CD4-positive, alpha-beta T cell (primary cell): ENCODE data around the gene SNN. TPM values are rescaled to one million over a fixed set of nuclear protein-coding genes. Genes with fewer than 3 reads are reported as not detected.

Source experiments
- ATAC-seq: fragments of 200-7000 bp; cut with Tn5 transposase; one replicate; pipeline ENCODE4 v1.10.0; 2022; ENCODE audit warnings: mild to moderate bottlenecking; ENCODE audit not compliant: poor library complexity
- CTCF ChIA-PET: fragments of 350-600 bp; sonication (Branson Sonifier 250); formaldehyde crosslinking; loops from one replicate; lab custom pipeline; 2021; ENCODE audit warnings: antibody characterized with exemption, inconsistent platforms; lab: Charles Lee
- POLR2A ChIA-PET: fragments of 350-600 bp; sonication (Branson Sonifier 250); formaldehyde crosslinking; loops from one replicate; lab custom pipeline; 2021; ENCODE audit warnings: antibody characterized with exemption, inconsistent platforms; lab: Charles Lee
- DNase-seq, 14 experiments: peaks; one replicate each; pipeline ENCODE4 v3.0.0-alpha.2; 2013 to 2020; ENCODE audit warnings: mixed read lengths in 2 of 14
- H3K27ac ChIP-seq, 2 donors: one replicate each; pipeline versions ENCODE4 v1.5.1 to v1.7.0; 2013; ENCODE audit warnings: low read length in 2 of 2, low read depth in 1 of 2, mild to moderate bottlenecking in 1 of 2
- H3K27me3 ChIP-seq, 2 experiments: 1 replicate in 1 of 2; 2 replicates in 1 of 2; pipeline versions ENCODE4 v1.6.1 to v1.7.0; 2013; ENCODE audit warnings: low read length in 2 of 2, control low read depth in 1 of 2, mild to moderate bottlenecking in 1 of 2, moderate library complexity in 1 of 2; ENCODE audit not compliant: insufficient read depth in 2 of 2, control insufficient read depth in 1 of 2
- H3K36me3 ChIP-seq: one replicate; pipeline ENCODE4 v1.6.1; 2013; ENCODE audit warnings: low read length, control low read depth; ENCODE audit not compliant: insufficient read depth
- H3K4me1 ChIP-seq: one replicate; pipeline ENCODE4 v1.6.1; 2013; ENCODE audit warnings: low read length, control low read depth; ENCODE audit not compliant: insufficient read depth
- H3K4me3 ChIP-seq: one replicate; pipeline ENCODE4 v1.5.1; 2013; ENCODE audit warnings: mild to moderate bottlenecking, low read length, moderate library complexity
- H3K9me3 ChIP-seq, 2 experiments: 1 replicate in 1 of 2; 2 replicates in 1 of 2; pipeline versions ENCODE4 v1.6.1 to v1.7.0; 2013; ENCODE audit warnings: low read length in 2 of 2, mild to moderate bottlenecking in 2 of 2, control low read depth in 1 of 2, moderate library complexity in 1 of 2; ENCODE audit not compliant: control insufficient read depth in 1 of 2, insufficient read depth in 1 of 2
- H3K27ac Mint-ChIP-seq: one replicate; pipeline ENCODE4 v1.8.0; 2020; ENCODE audit warnings: mixed read lengths
- H3K27me3 Mint-ChIP-seq: one replicate; pipeline ENCODE4 v1.8.0; 2021; ENCODE audit warnings: mixed read lengths
- H3K36me3 Mint-ChIP-seq: one replicate; pipeline ENCODE4 v1.8.0; 2021; ENCODE audit warnings: low read depth, mixed read lengths
- H3K4me1 Mint-ChIP-seq: one replicate; pipeline ENCODE4 v1.8.0; 2021; ENCODE audit warnings: low read depth, mixed read lengths
- H3K4me3 Mint-ChIP-seq: one replicate; pipeline ENCODE4 v1.8.0; 2020; ENCODE audit warnings: mild to moderate bottlenecking, mixed read lengths
- H3K9me3 Mint-ChIP-seq: one replicate; pipeline ENCODE4 v1.8.0; 2020; ENCODE audit warnings: mixed read lengths
- CTCF ChIP-seq: fragments of 200-600 bp; IDR thresholded peaks from one replicate; pipeline ENCODE4 v1.8.0; 2022; ENCODE audit warnings: antibody characterized with exemption, mild to moderate bottlenecking
- intact Hi-C, 2 experiments: fragments of 100-400 bp; cut with DNase I in 1 of 2; cut with micrococcal nuclease in 1 of 2; formaldehyde crosslinking; loops; one replicate each; pipeline versions ENCODE4 v1.15.1 to v1.9.0; 2023 to 2025; cut with DNase I, micrococcal nuclease
- total RNA-seq, 174 experiments: library from RNA in 2 of 174; stranded (reverse) in 2 of 174; gene quantifications; one replicate each; pipeline ENCODE4 v1.2.3 and lab custom pipeline; 2021 to 2026

The SNN gene
- total RNA-seq, 2 experiments from 2014 or later = 76.3 to 79.7 TPM

GRCh38 chr16:11691235-11691634, 23.0 kb downstream of the SNN start:
- CTCF ChIA-PET = interaction anchor here (4.7 kb wide), 1 partner anchor 159 kb away, joined by 14 read pairs; no protein-coding TSS in a partner anchor
- Mint-ChIP-seq H3K36me3 (peaks cover 100% of the 10 kb centered on the region), H3K27ac (peak overlapping the region; percentile 65), H3K4me3 (no peak overlapping the region), H3K27me3 (no peaks in the 10 kb centered on the region), H3K9me3 (no peaks in the 10 kb centered on the region), H3K4me1 (peaks cover 47% of the 10 kb centered on the region)
- TF ChIP-seq CTCF = no peak
- Histone ChIP-seq H3K27ac (no peak overlapping the region), H3K9me3 (no peaks in the 10 kb centered on the region), H3K27me3 (no peaks in the 10 kb centered on the region), H3K4me3 (no peak overlapping the region), H3K36me3 (peaks cover 71% of the 10 kb centered on the region), H3K4me1 (peaks cover 6% of the 10 kb centered on the region)
- POLR2A ChIA-PET = interaction anchor here (1.6 kb wide), 1 partner anchor 22 kb away, joined by 4 read pairs; no protein-coding TSS in a partner anchor
- no peak for DNase-seq
- no peak for ATAC-seq
- intact Hi-C loops = no loop called here

DNA sequence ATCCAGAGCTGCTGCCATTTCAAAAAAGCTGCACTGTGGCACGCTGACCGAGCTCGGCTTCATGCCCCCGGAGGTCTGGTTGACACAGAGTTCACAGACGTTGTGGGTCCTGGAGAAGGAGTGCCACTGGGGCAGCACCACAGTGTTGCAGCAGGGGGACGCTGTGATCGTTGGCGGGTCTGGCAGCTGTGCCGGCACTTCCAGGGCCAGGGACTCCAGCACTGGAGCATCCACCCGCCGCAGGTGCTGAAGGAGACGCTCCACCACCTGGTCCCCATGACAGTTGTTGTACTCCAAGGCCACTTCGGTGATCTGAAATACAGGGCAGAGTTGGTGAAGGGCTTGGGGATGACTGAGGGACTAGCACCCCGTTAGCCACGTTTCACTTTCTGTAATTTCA, 23.5 kb downstream of the SNN start:
- no peaks in the 10 kb centered on the region for H3K27me3 ChIP-seq
- ChIA-PET CTCF (interaction anchor here (4.7 kb wide), 1 partner anchor 160 kb away, joined by 14 read pairs; no protein-coding TSS in a partner anchor), POLR2A (interaction anchor here (1.6 kb wide), 1 partner anchor 23 kb away, joined by 4 read pairs; no protein-coding TSS in a partner anchor)
- Mint-ChIP-seq H3K36me3 (peaks cover 100% of the 10 kb centered on the region), H3K4me3 (no peak overlapping the region), H3K27ac (no peak overlapping the region), H3K4me1 (peaks cover 53% of the 10 kb centered on the region), H3K9me3 (no peaks in the 10 kb centered on the region), H3K27me3 (no peaks in the 10 kb centered on the region)
- ATAC-seq (no peak), DNase-seq (no peak)
- no peak for TF ChIP-seq CTCF
- H3K27ac ChIP-seq = no peak overlapping the region
- peaks cover 6% of the 10 kb centered on the region for H3K4me1 ChIP-seq
- no peak overlapping the region for H3K4me3 ChIP-seq
- no peaks in the 10 kb centered on the region for H3K9me3 ChIP-seq
- intact Hi-C loops = loop anchor here in 1 of 2 experiments (2.0 kb wide), 1 partner anchor 19 kb away; no protein-coding TSS in a partner anchor
- peaks cover 71% of the 10 kb centered on the region for H3K36me3 ChIP-seq

GRCh38 chr16:11692171-11692570, 23.9 kb downstream of the SNN start:
- ATAC-seq (no peak), DNase-seq (no peak)
- no peak for TF ChIP-seq CTCF
- Mint-ChIP-seq H3K9me3 (no peaks in the 10 kb centered on the region), H3K4me1 (peaks cover 53% of the 10 kb centered on the region), H3K4me3 (no peak overlapping the region), H3K27ac (no peak overlapping the region), H3K27me3 (no peaks in the 10 kb centered on the region), H3K36me3 (peaks cover 100% of the 10 kb centered on the region)
- no peak overlapping the region for H3K4me3 ChIP-seq
- no peaks in the 10 kb centered on the region for H3K27me3 ChIP-seq
- no peak overlapping the region for H3K27ac ChIP-seq
- POLR2A ChIA-PET = interaction anchor here (1.6 kb wide), 1 partner anchor 23 kb away, joined by 4 read pairs; no protein-coding TSS in a partner anchor
- peaks cover 7% of the 10 kb centered on the region for H3K4me1 ChIP-seq
- intact Hi-C loops = loop anchor here in 1 of 2 experiments (2.0 kb wide), 1 partner anchor 19 kb away; no protein-coding TSS in a partner anchor
- CTCF ChIA-PET = no interaction called here
- peaks cover 71% of the 10 kb centered on the region for H3K36me3 ChIP-seq
- no peaks in the 10 kb centered on the region for H3K9me3 ChIP-seq
